ENCODE data around the gene GSS. TPM values are rescaled to one million over a fixed set of nuclear protein-coding genes. Genes with fewer than 3 reads are reported as not detected.

Gene GSS
- polyA plus RNA-seq, 1 experiment, result 71.6 TPM

DNA sequence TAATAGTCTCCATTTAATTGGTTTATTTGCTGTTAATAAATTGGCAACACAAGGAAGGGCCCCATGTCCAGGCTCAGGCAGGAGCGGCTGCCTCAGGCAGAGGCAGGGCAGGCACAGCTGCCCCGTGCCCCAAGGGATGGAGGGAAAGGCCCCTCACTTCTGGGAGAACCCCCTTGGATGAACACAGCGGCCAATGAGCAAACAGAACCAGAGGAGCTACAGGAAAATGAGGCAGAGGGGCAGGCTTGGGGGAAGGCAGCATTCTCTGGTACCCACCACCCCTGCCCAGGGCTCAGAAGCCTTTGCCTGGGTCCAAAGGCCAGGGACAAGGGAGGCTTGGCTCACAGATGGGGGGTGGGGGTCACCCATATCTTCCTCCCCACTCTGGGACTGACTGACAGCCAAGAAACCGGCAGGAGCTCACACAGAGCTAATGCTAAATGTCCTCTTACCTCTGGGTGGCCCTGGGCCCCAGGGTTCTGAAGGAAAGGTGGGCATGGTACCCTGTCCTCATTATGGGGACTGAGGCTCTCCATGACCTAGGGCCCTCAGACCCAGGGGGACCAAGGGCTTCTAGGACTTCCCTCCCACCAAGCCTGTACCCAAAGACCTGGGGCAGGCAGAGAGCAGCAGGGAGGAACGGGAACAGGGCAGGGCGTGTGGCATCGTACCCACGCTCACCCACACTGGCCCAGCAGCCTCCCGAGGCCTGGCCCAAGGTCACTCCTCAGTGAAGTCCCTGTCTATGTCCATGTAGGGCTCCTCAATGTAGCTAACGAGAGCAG lies 47.0 kb upstream of the GSS start:
- TF ChIP-seq CTCF (IDR thresholded peaks at IDR 0.05; ENCODE audit: low read depth, low read length), result no peak
- no peaks in the 10 kb centered on the region for H3K27me3 ChIP-seq (ENCODE audit: control insufficient read depth, insufficient read depth, low read length)
- H3K27ac ChIP-seq (ENCODE audit: low read depth, low read length), result no peak overlapping the region
- CTCF ChIA-PET, result interaction anchor here (0.7 to 2.6 kb wide), 2 partner anchors 128 to 167 kb away, joined by 3 to 17 read pairs; no protein-coding TSS in a partner anchor
- no peaks in the 10 kb centered on the region; the same call in 1 of the 2 replicates for H3K9me3 ChIP-seq (ENCODE audit: control insufficient read depth, insufficient read depth, low read length)
- DNase-seq (ENCODE audit: low read depth, low spot score), result no peak
- H3K4me3 ChIP-seq (ENCODE audit: low read depth, low read length), result no peak overlapping the region
- POLR2A ChIA-PET, result interaction anchor here (0.6 kb wide), 1 partner anchor 261 kb away, joined by 7 read pairs; no protein-coding TSS in a partner anchor

GRCh38 chr20:35001596-35002362 lies 46.2 kb upstream of the GSS start:
- no peaks in the 10 kb centered on the region; the same call in 1 of the 2 replicates for H3K9me3 ChIP-seq (ENCODE audit: control insufficient read depth, insufficient read depth, low read length)
- ChIA-PET CTCF (interaction anchor here (1.3 to 2.6 kb wide), 2 partner anchors 13 to 127 kb away, joined by 4 to 17 read pairs; no protein-coding TSS in a partner anchor), POLR2A (no interaction called here)
- no peak overlapping the region for H3K27ac ChIP-seq (ENCODE audit: low read depth, low read length)
- H3K4me3 ChIP-seq (ENCODE audit: low read depth, low read length), result no peak overlapping the region
- DNase-seq (ENCODE audit: low read depth, low spot score), result no peak
- TF ChIP-seq CTCF (IDR thresholded peaks at IDR 0.05; ENCODE audit: low read depth, low read length), result peak; percentile 41; the same call in 1 of the 2 replicates
- no peaks in the 10 kb centered on the region for H3K27me3 ChIP-seq (ENCODE audit: control insufficient read depth, insufficient read depth, low read length)

GRCh38 chr20:35000922-35001595 lies 45.5 kb upstream of the GSS start:
- Histone ChIP-seq H3K27ac (ENCODE audit: low read depth, low read length) (no peak overlapping the region), H3K27me3 (ENCODE audit: control insufficient read depth, insufficient read depth, low read length) (no peaks in the 10 kb centered on the region), H3K4me3 (ENCODE audit: low read depth, low read length) (no peak overlapping the region), H3K9me3 (ENCODE audit: control insufficient read depth, insufficient read depth, low read length) (no peaks in the 10 kb centered on the region; the same call in 1 of the 2 replicates)
- ChIA-PET CTCF (interaction anchor here (1.3 to 2.6 kb wide), 2 partner anchors 13 to 126 kb away, joined by 4 to 17 read pairs; no protein-coding TSS in a partner anchor), POLR2A (no interaction called here)
- no peak for TF ChIP-seq CTCF (IDR thresholded peaks at IDR 0.05; ENCODE audit: low read depth, low read length)
- DNase-seq (ENCODE audit: low read depth, low spot score), result no peak

- ChIA-PET CTCF (interaction anchor here (0.5 to 2.6 kb wide), 2 partner anchors 96 to 126 kb away, joined by 4 to 17 read pairs; no protein-coding TSS in a partner anchor), POLR2A (no interaction called here)
These were observed 44.8 kb upstream of the GSS start for GRCh38 chr20:35000311-35000921.

More at GRCh38 chr20:35000311-35000921, 44.8 kb upstream of the GSS start:
- Histone ChIP-seq H3K27ac (ENCODE audit: low read depth, low read length) (no peak overlapping the region), H3K4me3 (ENCODE audit: low read depth, low read length) (no peak overlapping the region), H3K27me3 (ENCODE audit: control insufficient read depth, insufficient read depth, low read length) (no peaks in the 10 kb centered on the region), H3K9me3 (ENCODE audit: control insufficient read depth, insufficient read depth, low read length) (no peaks in the 10 kb centered on the region; the same call in 1 of the 2 replicates)
- no peak for TF ChIP-seq CTCF (IDR thresholded peaks at IDR 0.05; ENCODE audit: low read depth, low read length)
- DNase-seq (ENCODE audit: low read depth, low spot score), result no peak

Measured in AG04450 (cell line).